MCF 10A (cell line): ENCODE results near the gene SWT1. TPM values are rescaled to one million over a fixed set of nuclear protein-coding genes. Genes with fewer than 3 reads are reported as not detected.

Experiments
- BruUV-seq: library from RNA; stranded (reverse); fragments of 400-500 nt; replicated peaks from 2 replicates; lab custom pipeline; 2021; lab: Mats Ljungman, UMichigan
- CTCF ChIA-PET: fragments of 300-600 bp; sonication (Branson Sonifier 250); formaldehyde crosslinking; extraction: SDS; loops from one replicate; lab custom pipeline; 2021; ENCODE audit warnings: antibody characterized with exemption, inconsistent platforms; lab: Yijun Ruan, JAX
- POLR2A ChIA-PET: fragments of 300-600, 350-650 bp; sonication (Branson Sonifier 250); formaldehyde crosslinking; extraction: SDS; loops from one replicate; lab custom pipeline; 2020; ENCODE audit warnings: antibody characterized with exemption, inconsistent platforms; lab: Yijun Ruan, JAX
- DNase-seq: peaks from one replicate; pipeline ENCODE4 v3.0.0-alpha.2; 2018; ENCODE audit not compliant: unreplicated experiment
- H3K27ac Mint-ChIP-seq: one replicate; pipeline ENCODE4 v1.8.0; 2022; ENCODE audit warnings: mild to moderate bottlenecking, low read depth, mixed read lengths; ENCODE audit not compliant: unreplicated experiment
- H3K27me3 Mint-ChIP-seq: one replicate; pipeline ENCODE4 v1.8.0; 2022; ENCODE audit warnings: mixed read lengths; ENCODE audit not compliant: insufficient read depth, unreplicated experiment
- H3K36me3 Mint-ChIP-seq: one replicate; pipeline ENCODE4 v1.8.0; 2022; ENCODE audit warnings: mild to moderate bottlenecking, moderate library complexity, mixed read lengths; ENCODE audit not compliant: insufficient read depth, unreplicated experiment
- H3K4me1 Mint-ChIP-seq: one replicate; pipeline ENCODE4 v1.8.0; 2022; ENCODE audit warnings: mixed read lengths; ENCODE audit not compliant: insufficient read depth, unreplicated experiment
- H3K4me3 Mint-ChIP-seq: one replicate; pipeline ENCODE4 v1.8.0; 2022; ENCODE audit warnings: mild to moderate bottlenecking, moderate library complexity, mixed read lengths; ENCODE audit not compliant: unreplicated experiment
- H3K9me3 Mint-ChIP-seq: one replicate; pipeline ENCODE4 v1.8.0; 2022; ENCODE audit warnings: mixed read lengths; ENCODE audit not compliant: unreplicated experiment
- intact Hi-C: fragments of 100-400 bp; cut with micrococcal nuclease; formaldehyde crosslinking; loops from 2 replicates; pipeline ENCODE4 v1.14.1; 2022
- total RNA-seq: library from RNA; stranded (reverse); gene quantifications from 2 replicates; pipeline ENCODE4 v1.2.3, GENCODE V29; 2022
- TF ChIP-seq, protein P1 (sequence below): fragments of 200-600 bp; IDR thresholded peaks from one replicate; pipeline ENCODE4 v1.8.0; 2022; ENCODE audit warnings: antibody characterized with exemption, mild to moderate bottlenecking; ENCODE audit not compliant: unreplicated experiment

The SWT1 gene
- total RNA-seq, 1 experiment from 2014 or later = 2.1 TPM

DNA sequence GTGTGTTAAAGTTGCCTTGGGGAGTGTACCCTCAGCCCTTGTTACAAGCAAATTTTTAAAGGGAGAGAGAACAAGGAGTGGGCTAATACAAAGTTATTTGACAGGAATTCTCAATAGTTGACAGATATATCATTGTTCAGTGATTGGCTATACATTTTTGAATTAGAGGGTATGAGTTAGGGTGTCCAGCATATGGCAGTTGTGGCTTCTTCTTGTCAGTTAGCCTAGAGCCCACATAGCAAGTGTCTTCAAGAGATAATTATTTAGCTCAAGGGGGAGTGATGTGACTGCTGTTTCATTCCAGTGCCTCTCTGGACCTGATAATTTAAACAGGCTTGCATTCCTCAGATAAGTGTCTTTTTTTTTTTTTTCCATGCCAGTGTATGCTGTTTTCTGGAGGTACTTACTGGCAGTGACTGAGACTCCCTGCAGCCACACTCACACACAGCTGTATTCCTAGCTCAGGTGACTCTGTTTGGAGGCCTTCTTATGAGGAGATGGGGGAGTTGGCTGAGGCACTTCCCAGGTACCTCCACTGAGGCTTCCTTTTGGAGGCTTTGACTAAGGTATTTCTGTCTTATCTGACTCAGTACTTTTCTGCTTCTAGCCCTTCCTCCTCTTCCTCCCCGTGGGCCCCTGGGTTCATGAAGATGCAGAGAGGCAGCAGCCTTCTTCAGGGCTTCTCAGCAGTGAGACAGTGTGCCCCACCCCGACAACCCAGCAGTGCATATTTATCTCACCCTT lies 127.7 kb downstream of the SWT1 start:
- H3K4me1 Mint-ChIP-seq = peaks cover 2% of the 10 kb centered on the region
- no peaks in the 10 kb centered on the region for H3K9me3 Mint-ChIP-seq
- no peak for DNase-seq
- no peak overlapping the region for H3K4me3 Mint-ChIP-seq
- ChIA-PET CTCF (interaction anchor here (0.6 to 0.7 kb wide), 3 partner anchors 24 to 153 kb away, joined by 3 to 10 read pairs (median 5); no protein-coding TSS in a partner anchor), POLR2A (interaction anchor here (0.6 kb wide), 1 partner anchor 311 kb away, joined by 3 read pairs; no protein-coding TSS in a partner anchor)
- no peaks in the 10 kb centered on the region for H3K27me3 Mint-ChIP-seq
- TF ChIP-seq, protein P1, sequence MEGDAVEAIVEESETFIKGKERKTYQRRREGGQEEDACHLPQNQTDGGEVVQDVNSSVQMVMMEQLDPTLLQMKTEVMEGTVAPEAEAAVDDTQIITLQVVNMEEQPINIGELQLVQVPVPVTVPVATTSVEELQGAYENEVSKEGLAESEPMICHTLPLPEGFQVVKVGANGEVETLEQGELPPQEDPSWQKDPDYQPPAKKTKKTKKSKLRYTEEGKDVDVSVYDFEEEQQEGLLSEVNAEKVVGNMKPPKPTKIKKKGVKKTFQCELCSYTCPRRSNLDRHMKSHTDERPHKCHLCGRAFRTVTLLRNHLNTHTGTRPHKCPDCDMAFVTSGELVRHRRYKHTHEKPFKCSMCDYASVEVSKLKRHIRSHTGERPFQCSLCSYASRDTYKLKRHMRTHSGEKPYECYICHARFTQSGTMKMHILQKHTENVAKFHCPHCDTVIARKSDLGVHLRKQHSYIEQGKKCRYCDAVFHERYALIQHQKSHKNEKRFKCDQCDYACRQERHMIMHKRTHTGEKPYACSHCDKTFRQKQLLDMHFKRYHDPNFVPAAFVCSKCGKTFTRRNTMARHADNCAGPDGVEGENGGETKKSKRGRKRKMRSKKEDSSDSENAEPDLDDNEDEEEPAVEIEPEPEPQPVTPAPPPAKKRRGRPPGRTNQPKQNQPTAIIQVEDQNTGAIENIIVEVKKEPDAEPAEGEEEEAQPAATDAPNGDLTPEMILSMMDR = no peak
- BruUV-seq = no TSS peak
- intact Hi-C loops = no loop called here
- H3K36me3 Mint-ChIP-seq = peaks cover 6% of the 10 kb centered on the region
- H3K27ac Mint-ChIP-seq = no peak overlapping the region

DNA sequence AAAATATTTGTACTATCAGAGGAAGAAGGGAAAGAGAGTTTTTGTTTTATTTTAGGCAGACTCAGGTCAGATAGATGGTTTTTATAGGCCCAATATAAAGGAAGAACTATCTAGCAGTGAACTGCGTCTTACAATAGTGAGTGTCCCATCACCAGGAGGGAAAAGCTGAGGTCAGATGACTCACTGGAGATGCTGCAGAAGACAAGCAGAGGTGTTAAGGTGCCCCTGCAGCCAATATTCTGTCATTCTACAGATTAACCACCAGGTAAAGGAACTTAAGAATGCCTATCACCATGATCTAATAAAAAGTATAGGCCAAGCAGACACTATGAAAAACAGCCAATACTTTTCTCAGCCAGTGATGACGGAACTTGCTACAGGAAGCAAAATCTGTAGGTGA lies 130.5 kb downstream of the SWT1 start:
- no TSS peak for BruUV-seq
- H3K9me3 Mint-ChIP-seq = no peaks in the 10 kb centered on the region
- H3K4me3 Mint-ChIP-seq = no peak overlapping the region
- POLR2A ChIA-PET = interaction anchor here (0.6 to 1.2 kb wide), 3 partner anchors 9 to 123 kb away, joined by 3 to 4 read pairs (median 4); no protein-coding TSS in a partner anchor
- H3K27me3 Mint-ChIP-seq = no peaks in the 10 kb centered on the region
- DNase-seq = no peak
- TF ChIP-seq, protein P1 = no peak
- H3K36me3 Mint-ChIP-seq = peaks cover 9% of the 10 kb centered on the region
- no peak overlapping the region for H3K27ac Mint-ChIP-seq
- H3K4me1 Mint-ChIP-seq = no peaks in the 10 kb centered on the region
- CTCF ChIA-PET = interaction anchor here (0.9 to 1.3 kb wide), 3 partner anchors 308 to 394 kb away, joined by 3 to 5 read pairs (median 5); no protein-coding TSS in a partner anchor
- intact Hi-C loops = no loop called here

DNA sequence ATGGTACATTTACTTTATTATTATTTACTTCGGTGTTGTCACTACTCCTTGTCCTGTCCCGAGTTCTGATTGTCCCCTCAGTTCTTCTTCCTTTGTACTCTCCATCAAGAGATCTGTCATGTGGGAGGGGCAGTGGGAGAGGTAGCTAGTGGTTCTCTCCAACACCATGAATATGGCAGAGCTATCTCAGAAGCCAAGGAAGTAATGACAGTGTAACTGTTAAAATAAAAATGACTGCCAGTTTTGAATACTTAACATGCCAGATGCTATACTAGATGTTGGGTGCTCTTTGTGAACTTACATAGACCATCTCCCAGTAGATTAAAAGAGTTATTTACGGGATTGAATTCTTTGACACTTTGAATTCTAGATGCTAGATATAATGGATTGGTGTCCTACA lies 131.5 kb downstream of the SWT1 start:
- no peak overlapping the region for H3K27ac Mint-ChIP-seq

DNA sequence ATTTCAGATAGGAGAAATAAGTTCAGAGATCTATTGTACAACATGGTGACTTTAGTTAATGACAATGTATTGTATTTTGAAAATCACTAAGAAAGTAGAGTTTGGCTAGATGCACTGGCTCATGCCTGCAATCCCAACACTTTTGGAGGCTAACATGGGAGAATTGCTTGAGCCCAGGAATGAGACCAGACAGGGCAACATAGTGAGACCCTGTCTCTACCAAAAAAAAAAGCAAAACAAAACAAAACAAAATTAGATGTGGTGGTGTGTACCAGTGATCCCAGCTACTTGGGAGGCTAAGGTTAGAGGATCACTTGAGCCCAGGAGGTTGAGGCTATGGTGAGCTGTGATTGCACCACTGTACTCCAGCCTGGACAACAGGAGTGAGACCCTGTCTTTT lies 132.9 kb downstream of the SWT1 start:
- BruUV-seq = no TSS peak
- TF ChIP-seq, protein P1 = no peak
- intact Hi-C loops = no loop called here
- Mint-ChIP-seq H3K4me1 (no peaks in the 10 kb centered on the region), H3K36me3 (peaks cover 25% of the 10 kb centered on the region), H3K27ac (no peak overlapping the region), H3K27me3 (no peaks in the 10 kb centered on the region), H3K9me3 (no peaks in the 10 kb centered on the region), H3K4me3 (no peak overlapping the region)
- DNase-seq = no peak
- POLR2A ChIA-PET = interaction anchor here (0.6 to 2.2 kb wide), 2 partner anchors 13 to 330 kb away, joined by 4 to 9 read pairs; no protein-coding TSS in a partner anchor
- CTCF ChIA-PET = interaction anchor here (0.6 kb wide), 1 partner anchor 748 kb away, joined by 3 read pairs; no protein-coding TSS in a partner anchor

More for the DNA sequence above, 131.5 kb downstream of the SWT1 start:
- CTCF ChIA-PET = no interaction called here
- DNase-seq = no peak
- no peak overlapping the region for H3K4me3 Mint-ChIP-seq
- BruUV-seq = no TSS peak
- POLR2A ChIA-PET = no interaction called here
- no peaks in the 10 kb centered on the region for H3K27me3 Mint-ChIP-seq
- H3K4me1 Mint-ChIP-seq = no peaks in the 10 kb centered on the region
- TF ChIP-seq, protein P1 = no peak
- H3K36me3 Mint-ChIP-seq = peaks cover 11% of the 10 kb centered on the region
- intact Hi-C loops = no loop called here
- no peaks in the 10 kb centered on the region for H3K9me3 Mint-ChIP-seq
